ENCODE data around the gene TTLL8. TPM values are rescaled to one million over a fixed set of nuclear protein-coding genes. Genes with fewer than 3 reads are reported as not detected.

TTLL8 gene
- total and polyA plus RNA-seq, 11 donors: not detected

DNA sequence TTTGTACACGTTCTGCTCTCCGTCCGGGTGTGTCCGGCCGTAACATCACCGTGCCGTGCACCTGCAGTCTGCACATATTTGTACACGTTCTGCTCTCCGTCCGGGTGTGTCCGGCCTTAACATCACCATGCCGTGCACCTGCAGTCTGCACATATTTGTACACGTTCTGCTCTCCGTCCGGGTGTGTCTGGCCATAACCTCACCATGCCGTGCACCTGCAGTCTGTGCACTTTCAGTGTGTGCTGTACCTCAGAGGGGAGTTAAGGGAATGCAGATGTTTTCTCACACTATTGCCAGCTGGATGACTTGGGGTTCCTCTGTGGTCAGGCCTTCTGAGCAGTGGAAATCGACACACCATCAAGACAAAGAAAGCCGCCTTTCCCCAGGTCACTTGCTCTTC is 4.2 kb downstream of the TTLL8 start:
- ATAC-seq (no peak), DNase-seq (peak in 1 of 5 donors; percentile 4)
- H3K9me3 ChIP-seq: peaks cover 0 to 21% (median 11%) of the 10 kb centered on the region in 12 donors
- WGBS, 4 donors: 94 to 95% (median 94%) methylated on average over 18 of the region's 18 CpGs
- intact Hi-C loops (cut with DNase I): no loop called here
- no peaks in the 10 kb centered on the region for H3K36me3 ChIP-seq
- no peak for TF ChIP-seq POLR2A (IDR thresholded peaks at IDR 0.05)
- TF ChIP-seq CTCF (IDR thresholded peaks at IDR 0.05): no peak
- no peak overlapping the region for H3K4me3 ChIP-seq
- H3K27me3 ChIP-seq: peaks cover 6 to 13% (median 6%) of the 10 kb centered on the region in 9 donors
- no peak overlapping the region for H3K27ac ChIP-seq
- peaks cover 0 to 8% (median 4%) of the 10 kb centered on the region in 12 donors for H3K4me1 ChIP-seq

- no peak for TF ChIP-seq POLR2A (IDR thresholded peaks at IDR 0.05)
- intact Hi-C loops (cut with DNase I): no loop called here
- peaks cover 0 to 14% (median 0%) of the 10 kb centered on the region in 9 donors for H3K27me3 ChIP-seq
- DNase-seq: peak in 1 of 5 donors; percentile 5
- no peaks in the 10 kb centered on the region for H3K4me1 ChIP-seq
- no peak overlapping the region for H3K27ac ChIP-seq
- no peak overlapping the region for H3K4me3 ChIP-seq
- 81 to 87% (median 83%) methylated on average over 15 to 18 of the region's 18 CpGs for WGBS, 4 donors
- peaks cover 0 to 21% (median 11%) of the 10 kb centered on the region in 12 donors for H3K9me3 ChIP-seq
- no peak for ATAC-seq
- H3K36me3 ChIP-seq: no peaks in the 10 kb centered on the region
These were observed 6.2 kb downstream of the TTLL8 start for GRCh38 chr22:50051930-50052329.

GRCh38 chr22:50049299-50050195 is 8.6 kb downstream of the TTLL8 start:
- no peaks in the 10 kb centered on the region for H3K4me1 ChIP-seq
- peaks cover 0 to 21% (median 11%) of the 10 kb centered on the region in 12 donors for H3K9me3 ChIP-seq
- DNase-seq (peak in 1 of 5 donors; percentile 19), ATAC-seq (no peak)
- TF ChIP-seq CTCF (IDR thresholded peaks at IDR 0.05) (no peak), POLR2A (IDR thresholded peaks at IDR 0.05) (no peak)
- H3K36me3 ChIP-seq: no peaks in the 10 kb centered on the region
- H3K27ac ChIP-seq: no peak overlapping the region
- intact Hi-C loops (cut with DNase I): no loop called here
- WGBS, 4 donors: 83 to 90% (median 88%) methylated on average over 35 to 36 of the region's 36 CpGs
- no peak overlapping the region for H3K4me3 ChIP-seq
- peaks cover 0 to 26% (median 3%) of the 10 kb centered on the region in 9 donors for H3K27me3 ChIP-seq

DNA sequence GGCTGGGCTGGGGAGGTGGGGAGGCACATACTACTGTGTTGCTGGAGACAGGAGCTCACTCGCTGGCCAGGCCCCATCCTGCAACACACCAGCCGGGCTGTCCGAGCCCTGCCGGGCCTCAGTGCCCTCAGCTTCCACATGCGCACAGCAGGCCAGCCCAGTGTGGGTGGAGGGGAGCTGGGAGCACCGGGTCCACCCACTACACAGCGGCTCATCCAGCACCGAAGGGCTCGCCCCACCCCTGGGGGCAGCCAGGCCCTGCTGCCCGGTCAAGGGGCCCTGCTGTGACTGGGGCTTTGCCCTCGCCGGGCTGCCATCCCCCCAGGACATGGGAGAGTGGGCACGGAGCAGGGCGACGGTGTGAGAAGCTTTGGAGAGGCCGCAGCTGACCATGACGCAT is 9.3 kb downstream of the TTLL8 start:
- peak in 1 of 5 donors; percentile 12 for DNase-seq
- 84 to 88% (median 86%) methylated on average over 9 to 17 of the region's 17 CpGs for WGBS, 4 donors
- Histone ChIP-seq H3K27ac (no peak overlapping the region), H3K4me1 (no peaks in the 10 kb centered on the region), H3K27me3 (peaks cover 0 to 26% (median 3%) of the 10 kb centered on the region in 9 donors), H3K36me3 (no peaks in the 10 kb centered on the region), H3K4me3 (no peak overlapping the region), H3K9me3 (peaks cover 0 to 18% (median 9%) of the 10 kb centered on the region in 12 donors)
- no peak for TF ChIP-seq POLR2A (IDR thresholded peaks at IDR 0.05)
- TF ChIP-seq CTCF (IDR thresholded peaks at IDR 0.05): no peak
- no peak for ATAC-seq
- intact Hi-C loops (cut with DNase I): no loop called here

Data from heart left ventricle (tissue), 16 donors.